T-cell (primary cell): ENCODE data around the gene TEX52. TPM values are rescaled to one million over a fixed set of nuclear protein-coding genes. Genes with fewer than 3 reads are reported as not detected.
A peak's percentile ranks its signal among the peaks of the same experiment; 100 is the strongest.

ENCODE experiments used
- ATAC-seq, 4 experiments: fragments of 200-7000 bp in 3 of 4; fragments of 150-1000 bp in 1 of 4; cut with Tn5 transposase; replicated peaks in 1 of 4; 1 replicate in 3 of 4; 2 replicates in 1 of 4; pipeline ENCODE4 v1.10.0; 2021; ENCODE audit warnings: moderate library complexity in 3 of 4, mild to moderate bottlenecking in 2 of 4, moderate number of reproducible peaks in 1 of 4
- CTCF ChIA-PET, 2 donors: fragments of 300-600 bp; sonication (Branson Sonifier 250); formaldehyde crosslinking; loops; one replicate each; lab custom pipeline; 2022; ENCODE audit warnings: antibody characterized with exemption in 2 of 2; lab: Charles Lee
- POLR2A ChIA-PET, 2 donors: fragments of 300-600 bp; sonication (Branson Sonifier 250); formaldehyde crosslinking; loops; one replicate each; lab custom pipeline; 2022; ENCODE audit warnings: antibody characterized with exemption in 2 of 2; lab: Charles Lee
- DNase-seq, 35 experiments: peaks; one replicate each; pipeline versions ENCODE4 v3.0.0 to v3.0.0-alpha.2; 2013 to 2023
- H3K27ac ChIP-seq: one replicate; pipeline ENCODE4 v1.5.1; 2013; ENCODE audit warnings: low read length
- H3K27me3 ChIP-seq, 2 experiments: replicated peaks in 1 of 2; 1 replicate in 1 of 2; 2 replicates in 1 of 2; pipeline versions ENCODE4 v1.6.1 to v1.7.0; 2013; ENCODE audit warnings: low read length in 1 of 2, mixed read lengths in 1 of 2; ENCODE audit not compliant: control insufficient read depth in 2 of 2, insufficient read depth in 2 of 2; ENCODE audit errors: extremely low read depth in 1 of 2
- H3K36me3 ChIP-seq, 2 donors: 1 replicate in 1 of 2; 2 replicates in 1 of 2; pipeline versions ENCODE4 v1.6.1 to v1.7.0; 2013; ENCODE audit warnings: low read length in 1 of 2; ENCODE audit not compliant: control insufficient read depth in 2 of 2, insufficient read depth in 1 of 2; ENCODE audit errors: extremely low read depth in 1 of 2
- H3K4me1 ChIP-seq, 2 experiments: 1 replicate in 1 of 2; 2 replicates in 1 of 2; pipeline versions ENCODE4 v1.6.1 to v1.7.0; 2013; ENCODE audit warnings: low read length in 2 of 2, mixed read lengths in 1 of 2; ENCODE audit not compliant: insufficient read depth in 2 of 2, control insufficient read depth in 1 of 2; ENCODE audit errors: extremely low read depth in 1 of 2
- H3K4me3 ChIP-seq, 2 donors: 1 replicate in 1 of 2; 2 replicates in 1 of 2; pipeline versions ENCODE4 v1.5.1 to v1.7.0; 2013; ENCODE audit warnings: mild to moderate bottlenecking in 2 of 2, low read length in 1 of 2, moderate library complexity in 1 of 2; ENCODE audit not compliant: control insufficient read depth in 1 of 2; ENCODE audit errors: extremely low read depth in 1 of 2
- H3K9me3 ChIP-seq: 2 replicates; pipeline ENCODE4 v1.7.0; 2013
- H3K27ac Mint-ChIP-seq, 2 donors: one replicate each; pipeline ENCODE4 v1.8.0; 2020 to 2021; ENCODE audit warnings: mild to moderate bottlenecking in 2 of 2, mixed read lengths in 2 of 2
- H3K27me3 Mint-ChIP-seq, 2 donors: one replicate each; pipeline ENCODE4 v1.8.0; 2021 to 2022; ENCODE audit warnings: mixed read lengths in 2 of 2
- H3K36me3 Mint-ChIP-seq: one replicate; pipeline ENCODE4 v1.8.0; 2021; ENCODE audit warnings: mixed read lengths
- H3K4me1 Mint-ChIP-seq, 3 donors: one replicate each; pipeline ENCODE4 v1.8.0; 2020 to 2022; ENCODE audit warnings: mixed read lengths in 3 of 3, mild to moderate bottlenecking in 1 of 3
- H3K4me3 Mint-ChIP-seq, 3 donors: one replicate each; pipeline ENCODE4 v1.8.0; 2020 to 2022; ENCODE audit warnings: mild to moderate bottlenecking in 3 of 3, mixed read lengths in 3 of 3, moderate library complexity in 3 of 3
- H3K9me3 Mint-ChIP-seq, 3 donors: one replicate each; pipeline ENCODE4 v1.8.0; 2020 to 2022; ENCODE audit warnings: mixed read lengths in 3 of 3
- WGBS: methylation state at CpG from one replicate; pipeline ENCODE4 v1.1.5; 2013; ENCODE audit warnings: missing lambda C conversion rate; ENCODE audit not compliant: insufficient coverage; 5-methylcytosine and 5-hydroxymethylcytosine counted together
- total RNA-seq, 35 experiments: library from RNA in 6 of 35; stranded (reverse) in 6 of 35; fragments of 120-200 nt in 1 of 35; gene quantifications; one replicate each; pipeline versions ENCODE4 v1.2.1 to v1.2.4 and lab custom pipeline; 2013 to 2026

TEX52 gene
- total RNA-seq, 5 donors from 2014 or later (not counting 1 experiment from before 2014, with no cell fraction given) = not detected

DNA sequence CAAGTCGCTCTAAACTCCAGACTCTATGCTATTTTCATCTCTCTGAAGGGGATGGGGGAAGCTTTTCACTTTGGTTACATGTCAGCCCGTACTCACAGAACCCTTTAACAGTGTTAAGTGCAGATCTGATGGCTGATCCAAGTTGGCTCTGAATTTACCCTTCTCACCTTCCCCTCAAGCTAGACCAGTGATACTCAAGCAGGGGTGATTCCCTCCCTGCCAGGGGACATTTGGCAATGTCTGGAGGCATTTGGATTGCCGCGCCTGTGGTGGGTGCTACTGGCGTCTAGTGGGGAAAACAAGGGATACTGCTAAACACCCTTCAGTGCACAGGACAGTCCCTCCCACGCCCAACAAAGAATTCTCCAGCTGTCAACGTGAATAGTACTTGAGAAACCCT, 6.0 kb upstream of the TEX52 start:
- Histone ChIP-seq H3K4me1 (no peaks in the 10 kb centered on the region), H3K36me3 (peaks cover 6 to 7% of the 10 kb centered on the region in 2 donors), H3K27ac (no peak overlapping the region), H3K27me3 (no peaks in the 10 kb centered on the region), H3K4me3 (no peak overlapping the region), H3K9me3 (no peaks in the 10 kb centered on the region)
- ATAC-seq = no peak
- Mint-ChIP-seq H3K36me3 (peaks cover 13% of the 10 kb centered on the region), H3K27ac (no peak overlapping the region), H3K27me3 (no peaks in the 10 kb centered on the region), H3K9me3 (no peaks in the 10 kb centered on the region), H3K4me3 (no peak overlapping the region), H3K4me1 (peaks cover 0 to 3% (median 2%) of the 10 kb centered on the region in 3 donors)
- CTCF ChIA-PET = no interaction called here
- WGBS = 93% methylated on average over 5 of the region's 7 CpGs
- DNase-seq = no peak
- POLR2A ChIA-PET = interaction anchor here in 1 of 2 donors (0.6 kb wide), 1 partner anchor 11 kb away, joined by 3 read pairs; no protein-coding TSS in a partner anchor

DNA sequence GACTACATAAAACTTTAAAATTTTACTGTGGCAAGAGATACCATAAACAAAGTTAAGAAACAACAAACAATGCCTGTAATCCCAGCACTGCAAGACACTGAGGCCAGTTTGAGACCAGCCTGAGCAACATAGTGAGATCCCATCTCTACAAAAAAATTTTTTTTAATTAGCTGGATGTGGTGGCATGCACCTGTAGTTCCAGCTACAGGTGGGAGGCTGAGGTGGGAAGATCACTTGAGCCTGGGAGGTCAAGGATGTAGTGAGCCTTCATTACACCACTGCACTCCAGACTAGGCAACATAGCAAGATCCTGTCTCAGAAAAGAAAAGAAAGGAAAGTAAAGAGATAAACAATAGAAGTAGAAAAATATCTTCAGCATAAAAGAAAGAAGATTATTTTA, 3.3 kb upstream of the TEX52 start:
- no peak overlapping the region for H3K4me3 Mint-ChIP-seq
- H3K4me1 Mint-ChIP-seq = no peaks in the 10 kb centered on the region
- ChIA-PET POLR2A (interaction anchor here in 1 of 2 donors (0.6 kb wide), 1 partner anchor 12 kb away, joined by 3 read pairs; no protein-coding TSS in a partner anchor), CTCF (interaction anchor here in 1 of 2 donors (0.7 kb wide), 1 partner anchor 295 kb away, joined by 3 read pairs; no protein-coding TSS in a partner anchor)
- no peak overlapping the region for H3K27ac ChIP-seq
- no peak overlapping the region for H3K4me3 ChIP-seq
- no peaks in the 10 kb centered on the region for H3K27me3 Mint-ChIP-seq
- DNase-seq = no peak
- no peaks in the 10 kb centered on the region for H3K4me1 ChIP-seq
- ATAC-seq = no peak
- no peak overlapping the region for H3K27ac Mint-ChIP-seq
- no peaks in the 10 kb centered on the region for H3K9me3 Mint-ChIP-seq
- no peaks in the 10 kb centered on the region for H3K9me3 ChIP-seq
- peaks cover 22% of the 10 kb centered on the region for H3K36me3 Mint-ChIP-seq
- no peaks in the 10 kb centered on the region for H3K27me3 ChIP-seq
- peaks cover 7 to 11% of the 10 kb centered on the region in 2 donors for H3K36me3 ChIP-seq

DNA sequence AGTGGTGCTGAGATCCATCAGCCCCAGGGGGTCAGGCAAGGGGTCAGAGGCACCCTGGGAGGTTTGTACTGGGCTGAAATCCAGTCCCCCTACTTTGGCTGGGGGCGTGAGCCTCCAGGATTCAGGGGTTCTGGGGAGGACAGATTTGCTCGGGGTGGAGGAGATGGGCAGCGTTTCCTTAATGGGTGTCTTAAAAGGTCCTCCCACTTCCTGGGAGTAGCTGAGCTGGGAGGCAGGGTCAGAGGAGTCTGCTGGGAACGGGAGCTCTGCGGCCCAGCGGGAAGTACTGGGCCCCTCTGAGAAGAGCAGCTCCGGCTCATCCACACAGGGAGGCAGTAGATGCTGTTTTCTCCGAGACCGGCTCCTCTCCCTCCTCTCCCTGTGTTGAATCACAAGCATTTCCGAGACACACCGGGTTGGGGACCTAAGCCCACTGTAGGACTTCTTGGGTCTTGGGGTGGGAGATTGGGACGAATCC, 2.1 kb upstream of the TEX52 start:
- H3K27ac Mint-ChIP-seq = peak overlapping the region in 1 of 2 donors; percentile 34
- no peaks in the 10 kb centered on the region for H3K9me3 Mint-ChIP-seq
- H3K4me1 ChIP-seq = no peaks in the 10 kb centered on the region
- no peak for DNase-seq
- no peak overlapping the region for H3K27ac ChIP-seq
- no peak overlapping the region for H3K4me3 ChIP-seq
- no peaks in the 10 kb centered on the region for H3K4me1 Mint-ChIP-seq
- no peaks in the 10 kb centered on the region for H3K9me3 ChIP-seq
- H3K27me3 Mint-ChIP-seq = no peaks in the 10 kb centered on the region
- POLR2A ChIA-PET = no interaction called here
- ATAC-seq = no peak
- CTCF ChIA-PET = no interaction called here
- WGBS = 100% methylated on average over 6 of the region's 12 CpGs
- peaks cover 7 to 21% of the 10 kb centered on the region in 2 donors for H3K36me3 ChIP-seq
- peaks cover 20% of the 10 kb centered on the region for H3K36me3 Mint-ChIP-seq
- H3K4me3 Mint-ChIP-seq = no peak overlapping the region
- H3K27me3 ChIP-seq = no peaks in the 10 kb centered on the region

DNA sequence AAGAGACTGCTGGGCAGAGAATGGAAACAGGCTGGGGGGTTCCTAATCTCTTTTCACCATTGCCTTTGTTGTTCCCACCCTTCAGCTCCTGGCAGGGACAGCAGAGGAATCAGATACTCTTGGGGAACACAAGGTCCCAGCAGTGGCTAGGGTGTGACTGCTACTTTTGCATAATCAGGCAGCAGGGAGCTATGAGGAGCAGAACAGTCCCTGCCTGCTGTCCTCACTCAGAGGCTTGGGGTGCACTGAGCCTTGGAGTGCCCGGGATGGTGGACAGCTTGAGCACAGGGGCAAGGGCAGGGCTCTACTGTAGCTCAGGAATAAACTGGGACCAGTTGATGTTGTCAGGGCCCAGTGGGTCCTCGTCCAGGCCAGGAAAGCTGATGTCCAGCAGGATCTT, 1.5 kb upstream of the TEX52 start:
- H3K4me1 Mint-ChIP-seq = peaks cover 0 to 2% (median 2%) of the 10 kb centered on the region in 3 donors
- no peak overlapping the region for H3K4me3 ChIP-seq
- H3K27me3 Mint-ChIP-seq = no peaks in the 10 kb centered on the region
- no peak overlapping the region for H3K27ac ChIP-seq
- ATAC-seq = no peak
- no peaks in the 10 kb centered on the region for H3K9me3 ChIP-seq
- H3K27me3 ChIP-seq = no peaks in the 10 kb centered on the region
- no peaks in the 10 kb centered on the region for H3K4me1 ChIP-seq
- no peaks in the 10 kb centered on the region for H3K9me3 Mint-ChIP-seq
- POLR2A ChIA-PET = no interaction called here
- WGBS = 100% methylated on average over 2 of the region's 2 CpGs
- no peak for DNase-seq
- H3K36me3 Mint-ChIP-seq = peaks cover 21% of the 10 kb centered on the region
- H3K27ac Mint-ChIP-seq = no peak overlapping the region
- CTCF ChIA-PET = interaction anchor here in 1 of 2 donors (0.6 kb wide), 1 partner anchor 10 kb away, joined by 3 read pairs; no protein-coding TSS in a partner anchor
- no peak overlapping the region for H3K4me3 Mint-ChIP-seq
- H3K36me3 ChIP-seq = peaks cover 7 to 21% of the 10 kb centered on the region in 2 donors

DNA sequence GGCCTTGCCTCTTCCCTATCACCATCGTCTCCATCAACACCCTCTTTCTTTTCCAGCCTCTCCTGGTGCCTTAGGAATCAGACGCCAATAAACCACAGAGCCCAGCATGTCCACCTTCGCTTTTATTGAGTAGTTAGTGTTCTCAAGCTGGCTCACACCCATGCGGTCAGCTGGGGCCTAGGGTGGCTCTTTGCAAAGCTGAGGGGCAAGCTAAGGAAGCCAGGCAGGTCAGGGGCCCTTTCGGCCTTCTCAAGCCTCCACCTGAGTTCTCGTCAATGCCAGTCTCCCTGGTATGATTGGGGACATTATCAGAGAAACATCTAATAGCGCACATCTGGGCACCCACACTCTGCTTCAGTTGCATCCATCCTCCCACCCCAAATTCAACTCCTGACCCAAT, 737 bp upstream of the TEX52 start:
- peaks cover 21% of the 10 kb centered on the region for H3K36me3 Mint-ChIP-seq
- no peaks in the 10 kb centered on the region for H3K4me1 ChIP-seq
- peaks cover 0 to 2% (median 2%) of the 10 kb centered on the region in 3 donors for H3K4me1 Mint-ChIP-seq
- peaks cover 7 to 21% of the 10 kb centered on the region in 2 donors for H3K36me3 ChIP-seq
- H3K27ac Mint-ChIP-seq = no peak overlapping the region
- CTCF ChIA-PET = interaction anchor here in 1 of 2 donors (0.6 kb wide), 1 partner anchor 10 kb away, joined by 3 read pairs; no protein-coding TSS in a partner anchor
- WGBS = 100% methylated on average over 1 of the region's 7 CpGs
- H3K27me3 ChIP-seq = no peaks in the 10 kb centered on the region
- no peak for DNase-seq
- H3K9me3 Mint-ChIP-seq = no peaks in the 10 kb centered on the region
- POLR2A ChIA-PET = no interaction called here
- no peak overlapping the region for H3K4me3 ChIP-seq
- no peak overlapping the region for H3K27ac ChIP-seq
- no peaks in the 10 kb centered on the region for H3K9me3 ChIP-seq
- ATAC-seq = no peak
- H3K27me3 Mint-ChIP-seq = no peaks in the 10 kb centered on the region
- H3K4me3 Mint-ChIP-seq = no peak overlapping the region

DNA sequence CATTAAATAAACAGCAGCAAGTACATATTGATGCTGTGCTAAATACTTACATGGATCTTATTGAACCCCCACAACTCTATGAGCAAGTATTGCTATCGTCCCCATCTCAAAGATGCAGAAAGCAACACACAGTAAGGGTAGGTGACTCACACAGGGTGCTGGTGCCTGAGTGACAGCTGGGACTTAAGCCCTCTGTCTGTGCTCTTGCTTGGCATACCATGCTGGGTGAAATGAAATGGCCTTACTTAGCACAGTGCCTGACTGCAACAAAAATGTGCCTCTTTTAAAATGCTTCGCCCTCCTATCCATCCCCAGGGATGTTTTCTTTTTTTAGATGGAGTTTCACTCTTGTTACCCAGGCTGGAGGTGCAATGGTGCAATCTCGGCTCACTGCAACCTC, 788 bp downstream of the TEX52 start:
- no peak overlapping the region for H3K27ac ChIP-seq
- CTCF ChIA-PET = no interaction called here
- Mint-ChIP-seq H3K36me3 (peaks cover 21% of the 10 kb centered on the region), H3K4me3 (no peak overlapping the region), H3K4me1 (peaks cover 0 to 2% (median 2%) of the 10 kb centered on the region in 3 donors), H3K9me3 (no peaks in the 10 kb centered on the region), H3K27ac (no peak overlapping the region), H3K27me3 (no peaks in the 10 kb centered on the region)
- DNase-seq (no peak), ATAC-seq (no peak)
- 67% methylated on average over 1 of the region's 3 CpGs for WGBS
- POLR2A ChIA-PET = no interaction called here
- no peaks in the 10 kb centered on the region for H3K27me3 ChIP-seq
- H3K4me1 ChIP-seq = no peaks in the 10 kb centered on the region
- H3K36me3 ChIP-seq = peaks cover 7 to 21% of the 10 kb centered on the region in 2 donors
- no peak overlapping the region for H3K4me3 ChIP-seq
- H3K9me3 ChIP-seq = no peaks in the 10 kb centered on the region
